ENCODE results near the gene FAM118B. TPM values are rescaled to one million over a fixed set of nuclear protein-coding genes. Genes with fewer than 3 reads are reported as not detected.

FAM118B gene
- total RNA-seq, 2 donors from 2014 or later, result 6.7 to 36.9 TPM

DNA sequence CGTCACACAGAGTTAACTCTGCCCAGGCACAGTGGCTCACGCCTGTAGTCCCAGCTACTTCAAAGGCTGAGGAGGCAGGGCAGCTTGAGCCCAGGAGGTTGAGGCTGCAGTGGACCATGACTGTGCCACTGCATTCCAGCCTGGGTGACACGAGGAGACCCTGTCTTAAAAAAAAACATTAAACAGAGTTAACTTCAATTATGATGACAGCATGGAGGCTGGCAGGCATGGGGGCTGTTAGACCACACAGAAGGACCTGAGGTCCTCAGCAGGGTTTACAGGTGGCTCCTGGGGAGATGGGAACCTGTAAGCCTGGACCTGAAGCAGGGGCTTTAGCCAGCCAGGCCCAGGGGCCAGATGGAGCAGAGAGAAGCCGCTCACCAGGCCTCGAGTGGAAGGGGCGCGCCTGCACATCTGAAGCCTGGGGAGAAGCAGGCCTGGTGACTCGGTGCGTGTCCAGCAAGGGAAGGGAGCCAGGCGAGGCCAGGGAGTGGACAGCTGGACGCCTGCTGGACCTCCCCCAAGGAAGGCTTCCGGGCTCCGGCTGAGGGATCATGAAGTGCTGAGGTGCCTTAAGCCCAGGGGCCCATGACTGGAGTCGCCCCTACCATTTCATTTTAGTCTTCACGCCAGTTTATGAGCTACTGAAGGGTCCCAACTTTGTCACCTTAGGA, 25.4 kb upstream of the FAM118B start:
- Histone ChIP-seq H3K4me3 (no peak overlapping the region), H3K27ac (no peak overlapping the region), H3K36me3 (replicated peaks in 1 of 2; ENCODE audit: insufficient read depth in 1 of 2, low read depth in 2 of 2) (no peaks in the 10 kb centered on the region), H3K4me1 (no peaks in the 10 kb centered on the region), H3K27me3 (no peaks in the 10 kb centered on the region), H3K9me3 (no peaks in the 10 kb centered on the region)
- no peak for ATAC-seq
- DNase-seq, result no peak
- intact Hi-C loops (cut with DNase I), result no loop called here
- 75 to 85% methylated on average over 12 to 15 of the region's 15 CpGs for WGBS, 2 donors
- TF ChIP-seq POLR2A (IDR thresholded peaks at IDR 0.05), result no peak
- TF ChIP-seq, protein P1, sequence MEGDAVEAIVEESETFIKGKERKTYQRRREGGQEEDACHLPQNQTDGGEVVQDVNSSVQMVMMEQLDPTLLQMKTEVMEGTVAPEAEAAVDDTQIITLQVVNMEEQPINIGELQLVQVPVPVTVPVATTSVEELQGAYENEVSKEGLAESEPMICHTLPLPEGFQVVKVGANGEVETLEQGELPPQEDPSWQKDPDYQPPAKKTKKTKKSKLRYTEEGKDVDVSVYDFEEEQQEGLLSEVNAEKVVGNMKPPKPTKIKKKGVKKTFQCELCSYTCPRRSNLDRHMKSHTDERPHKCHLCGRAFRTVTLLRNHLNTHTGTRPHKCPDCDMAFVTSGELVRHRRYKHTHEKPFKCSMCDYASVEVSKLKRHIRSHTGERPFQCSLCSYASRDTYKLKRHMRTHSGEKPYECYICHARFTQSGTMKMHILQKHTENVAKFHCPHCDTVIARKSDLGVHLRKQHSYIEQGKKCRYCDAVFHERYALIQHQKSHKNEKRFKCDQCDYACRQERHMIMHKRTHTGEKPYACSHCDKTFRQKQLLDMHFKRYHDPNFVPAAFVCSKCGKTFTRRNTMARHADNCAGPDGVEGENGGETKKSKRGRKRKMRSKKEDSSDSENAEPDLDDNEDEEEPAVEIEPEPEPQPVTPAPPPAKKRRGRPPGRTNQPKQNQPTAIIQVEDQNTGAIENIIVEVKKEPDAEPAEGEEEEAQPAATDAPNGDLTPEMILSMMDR (IDR thresholded peaks at IDR 0.05), result no peak

DNA sequence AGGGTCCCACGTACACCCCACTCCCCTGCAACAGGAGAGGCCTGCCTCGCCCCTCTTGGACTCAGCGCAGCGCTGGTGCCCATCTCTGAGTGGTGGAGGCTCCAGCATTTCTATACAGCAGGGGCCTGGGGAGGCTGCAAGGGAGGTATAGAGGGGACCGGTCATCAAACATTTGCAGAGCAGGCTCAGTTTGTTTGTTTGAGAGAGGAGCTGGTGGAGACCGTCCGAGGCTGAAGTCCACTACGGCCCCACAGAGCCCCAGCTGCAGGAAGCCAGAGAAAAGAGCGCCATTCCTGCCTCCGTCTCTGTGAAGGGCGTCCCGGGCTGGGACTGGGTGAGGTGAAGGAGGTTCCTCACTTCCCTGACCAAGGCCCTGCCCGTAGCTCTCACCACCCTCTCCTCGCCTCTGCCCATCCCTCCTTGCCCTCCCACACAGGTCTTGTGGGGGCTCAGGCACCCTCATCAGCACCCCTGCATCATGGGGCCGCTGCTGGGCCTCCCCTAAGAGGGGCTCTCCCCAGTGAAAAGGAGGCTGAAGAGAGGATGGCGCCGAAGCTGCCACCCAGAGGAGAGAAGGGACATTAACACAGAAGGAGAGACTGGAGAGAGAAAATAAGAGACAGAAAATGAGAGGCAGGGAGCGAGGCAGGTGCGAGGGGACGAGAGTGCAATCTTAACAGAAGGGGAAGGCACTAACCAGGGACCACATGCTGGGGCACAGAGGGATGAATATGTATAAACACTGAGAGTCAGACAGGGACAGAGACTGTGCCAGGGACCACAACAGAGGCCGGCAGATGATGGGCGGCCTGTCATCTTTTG, 24.7 kb upstream of the FAM118B start:
- Histone ChIP-seq H3K27me3 (no peaks in the 10 kb centered on the region), H3K9me3 (no peaks in the 10 kb centered on the region), H3K4me1 (no peaks in the 10 kb centered on the region), H3K36me3 (replicated peaks in 1 of 2; ENCODE audit: insufficient read depth in 1 of 2, low read depth in 2 of 2) (no peaks in the 10 kb centered on the region), H3K4me3 (no peak overlapping the region), H3K27ac (no peak overlapping the region)
- TF ChIP-seq, protein P1 (IDR thresholded peaks at IDR 0.05), result no peak
- TF ChIP-seq POLR2A (IDR thresholded peaks at IDR 0.05), result no peak
- 80 to 90% methylated on average over 15 to 21 of the region's 22 CpGs for WGBS, 2 donors
- intact Hi-C loops (cut with DNase I), result no loop called here
- no peak for DNase-seq
- ATAC-seq, result no peak

DNA sequence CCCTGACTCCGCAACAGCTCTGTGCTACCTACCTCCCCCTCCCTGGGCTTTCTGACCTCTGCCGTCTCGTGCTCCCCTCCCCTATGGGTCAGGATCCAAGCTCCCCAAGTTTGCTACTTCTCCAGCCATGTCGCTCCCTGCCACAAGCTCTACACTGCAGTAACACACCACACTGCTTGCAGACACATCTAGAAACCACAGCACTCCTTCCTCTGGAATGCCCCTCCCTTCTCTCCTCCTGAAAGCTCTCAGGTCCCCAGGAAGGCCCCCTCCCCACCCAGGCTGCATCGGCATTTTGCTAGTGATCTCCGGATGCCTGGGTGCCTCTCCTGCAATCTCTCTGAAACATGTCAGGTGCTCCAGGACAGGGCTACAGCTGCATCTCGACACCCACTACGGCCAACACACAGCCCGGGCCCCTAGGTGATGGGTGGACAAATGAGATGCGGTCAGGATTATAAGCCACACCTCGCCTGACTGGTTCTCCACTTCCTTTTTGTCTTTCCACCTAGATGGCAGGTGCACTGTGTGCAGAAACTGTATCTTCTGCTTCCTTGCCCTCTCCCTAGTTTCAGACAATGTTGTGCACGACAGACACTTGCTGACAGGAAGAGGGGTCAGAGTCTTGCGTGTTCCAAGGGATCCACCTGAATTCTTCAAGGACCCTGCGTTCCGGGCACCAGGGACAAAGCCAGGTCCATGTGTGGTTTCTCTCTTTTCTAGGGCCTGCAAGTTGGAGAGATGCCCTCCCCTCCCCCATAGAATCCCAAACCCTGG, 23.1 kb upstream of the FAM118B start:
- H3K27ac ChIP-seq, result no peak overlapping the region
- H3K36me3 ChIP-seq (replicated peaks in 1 of 2; ENCODE audit: insufficient read depth in 1 of 2, low read depth in 2 of 2), result no peaks in the 10 kb centered on the region
- H3K9me3 ChIP-seq, result no peaks in the 10 kb centered on the region
- DNase-seq (no peak), ATAC-seq (no peak)
- intact Hi-C loops (cut with DNase I), result no loop called here
- no peaks in the 10 kb centered on the region for H3K27me3 ChIP-seq
- H3K4me1 ChIP-seq, result no peaks in the 10 kb centered on the region
- 86 to 94% methylated on average over 15 of the region's 15 CpGs for WGBS, 2 donors
- TF ChIP-seq, protein P1 (IDR thresholded peaks at IDR 0.05), result no peak
- TF ChIP-seq POLR2A (IDR thresholded peaks at IDR 0.05), result no peak
- no peak overlapping the region for H3K4me3 ChIP-seq

DNA sequence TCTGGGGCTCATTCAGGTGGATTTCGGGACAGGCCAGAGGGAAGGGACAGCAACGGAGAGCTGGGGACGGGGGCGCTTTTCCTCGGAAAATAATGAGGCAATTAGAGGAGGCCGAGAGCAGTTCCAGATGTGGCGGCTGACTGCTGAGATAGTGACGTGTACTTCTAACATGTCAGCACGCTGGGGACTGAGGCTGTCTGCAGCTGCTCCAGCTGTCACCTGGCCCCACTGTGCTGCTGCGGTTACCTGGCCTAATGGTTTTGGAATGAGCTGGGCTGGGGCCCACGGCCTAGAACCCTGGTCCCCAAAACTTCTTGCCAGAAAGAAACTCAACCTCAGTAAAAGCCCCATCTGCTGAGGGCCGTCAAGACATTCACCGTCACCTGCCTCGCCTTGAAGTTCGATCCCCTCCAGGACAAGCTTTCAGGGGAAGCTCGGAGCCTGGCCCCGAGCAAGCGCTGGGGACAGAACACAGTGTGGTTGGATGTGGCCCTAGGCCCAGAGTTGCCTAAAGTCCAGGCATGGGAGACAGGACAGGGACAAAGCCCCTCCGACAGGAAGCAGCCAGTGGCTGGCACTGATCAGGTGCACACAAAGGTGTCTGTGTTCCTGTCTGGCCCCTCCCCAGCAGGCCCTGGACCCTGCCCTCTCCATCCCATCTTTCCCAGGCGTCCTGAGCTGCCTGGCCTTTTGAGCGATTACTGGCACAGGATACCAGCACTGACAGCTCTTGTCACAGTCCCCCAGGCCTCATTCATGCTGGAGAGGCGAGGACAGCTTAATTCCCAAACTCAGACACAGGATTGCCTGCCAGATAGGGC, 22.3 kb upstream of the FAM118B start:
- H3K4me1 ChIP-seq, result no peaks in the 10 kb centered on the region
- no peaks in the 10 kb centered on the region for H3K36me3 ChIP-seq (replicated peaks in 1 of 2; ENCODE audit: insufficient read depth in 1 of 2, low read depth in 2 of 2)
- no peak for DNase-seq
- ATAC-seq, result no peak
- intact Hi-C loops (cut with DNase I), result no loop called here
- TF ChIP-seq, protein P1 (IDR thresholded peaks at IDR 0.05), result no peak
- no peak for TF ChIP-seq POLR2A (IDR thresholded peaks at IDR 0.05)
- H3K9me3 ChIP-seq, result no peaks in the 10 kb centered on the region
- H3K4me3 ChIP-seq, result no peak overlapping the region
- WGBS, 2 donors, result 85 to 95% methylated on average over 12 to 22 of the region's 22 CpGs
- H3K27ac ChIP-seq, result no peak overlapping the region
- no peaks in the 10 kb centered on the region for H3K27me3 ChIP-seq

All from body of pancreas (tissue), 4 donors.